GM10266 (cell line): Measurements from ENCODE around the gene KLK3.
"Not testable (repeated sequence)": the region's sequence is repeated elsewhere in the genome, so short reads cannot be mapped to it uniquely, and the experiment has no call there.

Experiments
- DNase-seq: peaks from one replicate; pipeline ENCODE4 v3.0.0; 2012; ENCODE audit errors: extremely low spot score
- TF ChIP-seq, protein P1 (sequence below): IDR thresholded peaks from 2 replicates; pipeline ENCODE4 v1.5.1; 2012; ENCODE audit warnings: mild to moderate bottlenecking, low read depth; ENCODE audit not compliant: control insufficient read depth, insufficient read depth; ENCODE audit errors: missing control alignments

Gene KLK3

DNA sequence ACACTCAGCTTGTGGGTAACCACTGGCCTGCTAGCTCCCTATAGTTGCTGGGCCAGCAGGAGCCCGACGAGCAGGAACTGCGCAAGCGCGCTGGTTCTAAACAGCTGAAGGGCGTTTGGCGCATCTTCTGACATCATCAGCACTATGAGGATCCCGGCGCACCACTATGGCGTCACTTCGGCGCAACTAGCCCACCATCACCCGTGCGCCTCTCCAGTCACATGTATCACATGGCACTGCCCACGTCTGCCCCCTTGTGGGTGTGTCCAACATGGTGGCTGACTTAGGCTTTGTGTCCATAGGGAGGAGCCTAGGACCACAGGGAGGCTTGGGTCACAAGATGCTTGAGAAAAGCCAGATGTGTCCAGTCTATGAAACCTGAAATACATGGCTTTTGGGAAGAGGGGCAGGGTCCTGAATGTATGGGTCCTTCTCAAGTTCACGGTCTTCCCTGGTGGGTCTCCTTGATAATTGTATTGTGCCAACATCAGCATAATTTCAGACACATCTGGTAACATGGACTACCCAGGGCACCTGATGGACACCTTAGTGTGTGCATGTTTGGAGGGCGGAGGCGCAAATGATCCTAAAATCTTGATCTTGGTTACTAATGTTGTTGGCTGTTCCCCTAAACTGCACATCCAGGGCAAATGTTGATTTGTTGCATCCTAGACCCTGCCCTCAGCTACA lies 38.5 kb downstream of the KLK3 start:
- TF ChIP-seq, protein P1, sequence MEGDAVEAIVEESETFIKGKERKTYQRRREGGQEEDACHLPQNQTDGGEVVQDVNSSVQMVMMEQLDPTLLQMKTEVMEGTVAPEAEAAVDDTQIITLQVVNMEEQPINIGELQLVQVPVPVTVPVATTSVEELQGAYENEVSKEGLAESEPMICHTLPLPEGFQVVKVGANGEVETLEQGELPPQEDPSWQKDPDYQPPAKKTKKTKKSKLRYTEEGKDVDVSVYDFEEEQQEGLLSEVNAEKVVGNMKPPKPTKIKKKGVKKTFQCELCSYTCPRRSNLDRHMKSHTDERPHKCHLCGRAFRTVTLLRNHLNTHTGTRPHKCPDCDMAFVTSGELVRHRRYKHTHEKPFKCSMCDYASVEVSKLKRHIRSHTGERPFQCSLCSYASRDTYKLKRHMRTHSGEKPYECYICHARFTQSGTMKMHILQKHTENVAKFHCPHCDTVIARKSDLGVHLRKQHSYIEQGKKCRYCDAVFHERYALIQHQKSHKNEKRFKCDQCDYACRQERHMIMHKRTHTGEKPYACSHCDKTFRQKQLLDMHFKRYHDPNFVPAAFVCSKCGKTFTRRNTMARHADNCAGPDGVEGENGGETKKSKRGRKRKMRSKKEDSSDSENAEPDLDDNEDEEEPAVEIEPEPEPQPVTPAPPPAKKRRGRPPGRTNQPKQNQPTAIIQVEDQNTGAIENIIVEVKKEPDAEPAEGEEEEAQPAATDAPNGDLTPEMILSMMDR: peak; percentile 23
- no peak for DNase-seq

DNA sequence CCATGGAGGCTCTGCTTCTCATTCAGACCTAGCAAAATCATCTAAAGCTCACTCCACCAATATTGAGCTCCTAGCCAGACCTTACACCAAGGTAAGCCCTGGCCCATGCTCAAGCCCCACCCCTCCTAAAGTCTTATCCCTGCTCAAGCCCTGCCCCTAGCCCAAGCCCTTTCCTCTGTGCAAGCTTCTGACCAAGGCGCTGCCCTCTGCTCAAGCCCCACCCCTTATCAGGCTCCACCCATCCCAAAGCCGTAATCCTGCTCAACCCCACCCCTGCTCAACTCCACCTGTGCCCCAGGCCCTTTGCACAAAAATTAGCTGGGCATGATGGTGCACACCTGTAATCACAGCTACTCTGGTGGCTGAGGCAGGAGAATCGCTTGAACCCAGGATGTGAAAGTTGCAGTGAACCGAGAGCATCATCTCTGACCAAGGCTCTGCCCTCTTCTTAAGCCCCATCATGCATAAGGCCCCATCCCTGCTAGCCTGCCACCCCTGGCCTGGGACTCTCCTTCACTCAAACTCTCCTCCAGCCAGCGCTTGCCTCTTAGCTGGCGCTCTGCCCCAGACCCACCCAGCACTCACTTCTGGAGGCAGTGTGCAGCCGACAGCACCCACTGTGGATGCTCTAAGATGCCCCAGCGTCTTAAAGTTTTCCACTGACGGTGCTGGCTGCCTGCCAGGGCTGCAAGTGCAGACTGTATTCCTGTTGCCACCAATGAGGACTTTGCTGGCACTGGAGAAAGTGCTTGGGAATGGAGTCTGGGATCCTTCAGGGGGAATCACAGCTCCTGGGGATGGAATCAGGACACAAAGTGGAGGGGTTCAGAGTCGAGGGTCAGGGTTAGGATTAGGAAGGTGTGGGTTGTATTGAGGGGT lies 40.0 kb downstream of the KLK3 start:
- TF ChIP-seq, protein P1: no peak
- no peak for DNase-seq

DNA sequence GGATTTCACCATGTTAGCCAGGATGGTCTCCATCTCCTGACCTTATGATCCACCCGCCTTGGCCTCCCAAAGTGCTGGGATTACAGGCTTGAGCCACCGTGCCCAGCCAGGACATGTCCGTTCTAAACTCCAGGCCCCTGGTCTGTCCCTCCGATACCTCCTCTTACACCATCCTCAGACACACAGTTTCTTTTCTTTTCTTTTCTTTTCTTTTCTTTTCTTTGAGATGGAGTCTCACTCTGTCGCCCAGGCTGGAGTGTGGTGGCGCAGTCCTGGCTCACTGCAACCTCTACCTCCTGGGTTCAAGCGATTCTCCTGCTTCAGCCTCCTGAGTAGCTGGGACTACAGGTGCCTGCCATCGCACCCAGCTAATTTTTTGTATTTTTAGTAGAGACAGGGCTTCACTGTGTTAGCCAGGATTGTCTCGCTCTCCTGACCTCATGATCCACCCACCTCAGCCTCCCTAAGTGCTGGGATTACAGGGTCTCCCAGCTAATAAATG lies 41.4 kb downstream of the KLK3 start:
- not testable (repeated sequence) for DNase-seq

DNA sequence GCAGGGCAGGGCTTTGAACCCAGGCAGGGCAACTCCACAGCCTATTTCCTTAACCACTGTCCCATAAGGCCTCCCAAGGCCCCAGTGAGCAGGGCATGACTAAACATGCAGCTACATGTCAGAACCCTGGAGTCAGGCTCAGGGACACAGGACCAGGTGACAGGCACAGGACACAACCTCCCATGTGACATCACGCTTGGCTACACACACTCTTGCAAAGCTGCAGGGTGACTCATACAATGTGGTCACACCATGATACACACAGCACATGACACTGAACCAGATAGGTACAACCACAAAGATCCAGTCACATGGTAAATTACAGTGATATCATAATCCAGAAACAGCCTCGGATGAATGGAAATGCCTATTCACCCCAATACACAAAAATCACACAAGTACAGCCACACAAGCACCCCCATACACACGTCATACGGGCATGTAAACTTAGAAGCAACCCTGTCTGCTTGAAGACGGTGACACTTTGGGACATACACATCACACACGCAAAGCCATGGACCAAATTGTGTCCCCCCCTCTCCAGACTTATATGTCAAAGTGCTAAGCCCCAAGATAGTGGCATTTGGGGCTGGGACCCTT lies 42.0 kb downstream of the KLK3 start:
- peak; percentile 85 for DNase-seq
- TF ChIP-seq, protein P1: no peak

DNA sequence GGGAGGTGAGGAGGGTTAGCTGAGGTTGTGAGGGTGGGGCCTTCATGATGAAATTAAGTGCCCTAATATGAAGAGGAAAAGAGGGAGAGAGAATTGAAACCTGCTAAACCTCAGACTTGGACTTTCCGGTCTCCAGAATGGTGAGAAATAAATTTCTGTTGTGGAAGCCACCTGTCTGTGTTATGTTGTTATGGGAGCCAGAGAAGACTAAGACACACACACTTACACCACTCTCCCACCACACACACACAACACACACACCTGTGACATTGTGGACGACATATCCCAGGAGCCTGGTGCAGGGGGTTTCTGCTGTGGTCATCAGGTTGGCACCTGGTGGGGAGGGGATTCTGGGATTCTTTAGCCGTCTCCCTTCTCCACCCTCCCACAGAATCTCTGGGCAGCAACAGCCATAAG lies 42.5 kb downstream of the KLK3 start:
- no peak for DNase-seq
- TF ChIP-seq, protein P1: no peak

DNA sequence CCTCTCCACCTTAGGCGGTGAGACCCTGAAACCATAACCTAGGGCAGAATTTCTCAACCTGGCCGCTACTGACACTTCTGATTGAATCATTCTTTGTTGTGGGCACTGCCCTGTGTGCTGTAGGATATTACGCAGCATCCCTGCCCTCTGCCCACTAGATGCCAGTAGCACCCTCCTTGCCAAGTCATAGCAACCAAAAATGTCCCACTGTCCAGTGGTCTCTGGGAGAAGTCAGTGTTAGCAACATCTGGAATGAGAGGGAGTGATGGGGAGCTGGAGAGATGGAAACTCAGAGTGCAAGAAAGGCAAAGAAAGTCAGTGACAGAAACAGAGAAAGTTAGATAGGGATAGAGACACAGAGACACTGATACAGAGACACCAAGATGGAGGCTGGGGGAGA lies 42.9 kb downstream of the KLK3 start:
- DNase-seq: no peak

DNA sequence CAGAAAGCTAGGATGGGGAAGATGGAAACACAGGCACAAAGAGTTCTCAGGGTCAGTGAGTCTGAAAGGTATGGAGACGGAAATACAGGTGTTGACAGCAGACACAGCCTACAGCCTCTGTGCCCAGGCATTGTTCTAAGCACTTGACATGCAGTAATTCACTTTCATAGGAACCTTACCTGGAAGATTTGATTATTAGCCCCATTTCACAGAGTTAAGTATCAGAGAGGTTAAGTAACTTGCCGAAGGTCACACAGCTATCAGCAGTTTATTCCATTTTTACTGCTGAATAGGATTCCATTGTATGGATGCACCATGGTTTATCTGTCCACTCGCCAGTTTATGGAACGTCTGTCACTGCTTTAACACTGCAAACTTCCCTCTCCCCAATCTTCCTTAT lies 43.3 kb downstream of the KLK3 start:
- no peak for DNase-seq

More for the DNA sequence above, 42.9 kb downstream of the KLK3 start:
- TF ChIP-seq, protein P1: peak; percentile 22

More for the DNA sequence above, 43.3 kb downstream of the KLK3 start:
- TF ChIP-seq, protein P1: no peak
